PFSK-1 (cell line): Measurements from ENCODE around the gene TRDN.

ENCODE experiments used
- FOXP2 ChIP-seq: optimal IDR thresholded peaks from 2 replicates; pipeline ENCODE3; 2011; ENCODE audit warnings: borderline replicate concordance, control low read depth, inconsistent platforms; ENCODE audit not compliant: insufficient read depth; ENCODE audit errors: extremely low read length, extremely low read depth
- POLR2AphosphoS5 ChIP-seq: IDR thresholded peaks from 2 replicates; pipeline ENCODE4 v1.6.1; 2012; ENCODE audit warnings: low read depth, mild to moderate bottlenecking, control low read depth, low read length, moderate library complexity
- REST ChIP-seq, 2 experiments: IDR thresholded peaks; 2 replicates each; pipeline versions ENCODE4 v1.6.1 to v1.8.0; 2011 to 2012; ENCODE audit warnings: low read depth in 2 of 2, low read length in 2 of 2, control low read depth in 1 of 2, inconsistent platforms in 1 of 2, mild to moderate bottlenecking in 1 of 2, moderate library complexity in 1 of 2; ENCODE audit not compliant: insufficient read depth in 1 of 2
- SIN3A ChIP-seq: IDR thresholded peaks from 2 replicates; pipeline ENCODE4 v1.6.1; 2012; ENCODE audit warnings: mild to moderate bottlenecking, low read length, moderate library complexity, borderline replicate concordance; ENCODE audit not compliant: insufficient read depth
- TAF1 ChIP-seq: IDR thresholded peaks from 2 replicates; pipeline ENCODE4 v1.6.1; 2012; ENCODE audit warnings: low read length, control low read depth, borderline replicate concordance; ENCODE audit not compliant: insufficient read depth

Gene TRDN

GRCh38 chr6:123635144-123635543, 1.6 kb downstream of the TRDN start:
- TF ChIP-seq FOXP2 (no peak), TAF1 (no peak), SIN3A (no peak), POLR2AphosphoS5 (no peak), REST (IDR thresholded peaks at IDR 0.05; ENCODE audit: insufficient read depth in 1 of 2, low read depth in 2 of 2, low read length in 2 of 2) (no peak)

GRCh38 chr6:123632641-123633040, 4.1 kb downstream of the TRDN start:
- TF ChIP-seq REST (IDR thresholded peaks at IDR 0.05; ENCODE audit: insufficient read depth in 1 of 2, low read depth in 2 of 2, low read length in 2 of 2), result no peak
- no peak for TF ChIP-seq TAF1
- TF ChIP-seq SIN3A, result no peak
- TF ChIP-seq FOXP2, result no peak
- TF ChIP-seq POLR2AphosphoS5, result no peak

- TF ChIP-seq REST (IDR thresholded peaks at IDR 0.05; ENCODE audit: insufficient read depth in 1 of 2, low read depth in 2 of 2, low read length in 2 of 2) (no peak), SIN3A (no peak), TAF1 (no peak), FOXP2 (no peak), POLR2AphosphoS5 (no peak)
These were observed 7.3 kb downstream of the TRDN start for GRCh38 chr6:123629258-123629941.

- TF ChIP-seq FOXP2 (no peak), POLR2AphosphoS5 (no peak), REST (IDR thresholded peaks at IDR 0.05; ENCODE audit: insufficient read depth in 1 of 2, low read depth in 2 of 2, low read length in 2 of 2) (no peak), TAF1 (no peak), SIN3A (no peak)
These were observed 11.1 kb downstream of the TRDN start for GRCh38 chr6:123625696-123626095.

GRCh38 chr6:123622780-123623179, 14.0 kb downstream of the TRDN start:
- TF ChIP-seq REST (IDR thresholded peaks at IDR 0.05; ENCODE audit: insufficient read depth in 1 of 2, low read depth in 2 of 2, low read length in 2 of 2) (no peak), TAF1 (no peak), FOXP2 (no peak), POLR2AphosphoS5 (no peak), SIN3A (no peak)
